MM.1S (cell line): ENCODE data around the gene BCAM.

Source experiments
- CTCF ChIP-seq: fragments of 300-600 bp; sonication (generic); IDR thresholded peaks from 2 replicates; pipeline ENCODE4 v1.5.1; 2016; ENCODE audit warnings: antibody characterized with exemption, low read length, mixed read lengths
- EZH2 ChIP-seq: fragments of 300-600 bp; sonication (generic); optimal IDR thresholded peaks from 2 replicates; pipeline ENCODE3; 2017; ENCODE audit warnings: low read depth, mild to moderate bottlenecking, antibody characterized with exemption, low read length, mixed read lengths

DNA sequence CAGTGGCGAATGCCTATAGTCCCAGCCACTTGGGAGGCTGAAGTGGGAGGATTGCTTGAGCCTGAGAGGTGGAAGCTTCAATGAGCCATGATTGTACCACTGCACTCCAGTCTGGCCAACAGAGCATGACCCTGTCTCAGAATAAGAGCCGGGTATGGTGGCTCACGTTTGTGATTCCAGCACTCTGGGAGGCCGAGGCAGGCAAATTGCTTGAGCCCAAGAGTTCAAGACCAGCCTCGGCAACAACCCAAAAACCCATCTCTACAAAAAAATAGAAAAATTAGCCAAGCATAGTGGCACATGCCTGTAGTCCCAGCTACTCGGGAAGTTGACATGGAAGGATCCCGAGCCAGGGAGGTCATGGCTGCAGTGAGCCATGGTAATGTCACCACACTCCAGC is 31.9 kb downstream of the BCAM start:
- TF ChIP-seq EZH2, result no peak
- no peak for TF ChIP-seq CTCF
